ENCODE data around the gene KRT71. TPM values are rescaled to one million over a fixed set of nuclear protein-coding genes. Genes with fewer than 3 reads are reported as not detected.

The KRT71 gene
- total and polyA plus RNA-seq, 2 of the 8 experiments (the other 6 are each of a cell fraction or from before 2014, with no cell fraction given) = not detected

DNA sequence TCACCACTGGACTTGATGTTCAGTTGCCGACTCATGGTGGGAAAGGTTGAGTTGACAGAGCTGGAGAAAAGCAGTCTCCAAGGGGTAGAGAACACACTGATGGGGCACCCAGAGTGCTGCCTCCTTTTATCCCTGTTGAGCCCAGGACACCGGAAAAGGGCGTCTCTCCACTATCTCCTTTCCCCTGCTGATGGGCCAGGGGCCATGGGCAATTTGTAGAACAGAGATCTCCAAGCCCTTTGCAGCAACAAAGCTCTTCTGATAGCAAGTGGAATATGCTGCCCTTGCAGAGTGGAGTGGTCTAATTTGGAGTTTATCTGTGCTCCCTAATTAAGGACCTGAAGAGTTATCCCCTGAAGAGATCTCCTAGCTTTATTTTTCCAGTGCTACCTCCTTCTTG, 20.8 kb upstream of the KRT71 start, which contains the start of gene KRT74 (continued):
- TF ChIP-seq, protein P1, sequence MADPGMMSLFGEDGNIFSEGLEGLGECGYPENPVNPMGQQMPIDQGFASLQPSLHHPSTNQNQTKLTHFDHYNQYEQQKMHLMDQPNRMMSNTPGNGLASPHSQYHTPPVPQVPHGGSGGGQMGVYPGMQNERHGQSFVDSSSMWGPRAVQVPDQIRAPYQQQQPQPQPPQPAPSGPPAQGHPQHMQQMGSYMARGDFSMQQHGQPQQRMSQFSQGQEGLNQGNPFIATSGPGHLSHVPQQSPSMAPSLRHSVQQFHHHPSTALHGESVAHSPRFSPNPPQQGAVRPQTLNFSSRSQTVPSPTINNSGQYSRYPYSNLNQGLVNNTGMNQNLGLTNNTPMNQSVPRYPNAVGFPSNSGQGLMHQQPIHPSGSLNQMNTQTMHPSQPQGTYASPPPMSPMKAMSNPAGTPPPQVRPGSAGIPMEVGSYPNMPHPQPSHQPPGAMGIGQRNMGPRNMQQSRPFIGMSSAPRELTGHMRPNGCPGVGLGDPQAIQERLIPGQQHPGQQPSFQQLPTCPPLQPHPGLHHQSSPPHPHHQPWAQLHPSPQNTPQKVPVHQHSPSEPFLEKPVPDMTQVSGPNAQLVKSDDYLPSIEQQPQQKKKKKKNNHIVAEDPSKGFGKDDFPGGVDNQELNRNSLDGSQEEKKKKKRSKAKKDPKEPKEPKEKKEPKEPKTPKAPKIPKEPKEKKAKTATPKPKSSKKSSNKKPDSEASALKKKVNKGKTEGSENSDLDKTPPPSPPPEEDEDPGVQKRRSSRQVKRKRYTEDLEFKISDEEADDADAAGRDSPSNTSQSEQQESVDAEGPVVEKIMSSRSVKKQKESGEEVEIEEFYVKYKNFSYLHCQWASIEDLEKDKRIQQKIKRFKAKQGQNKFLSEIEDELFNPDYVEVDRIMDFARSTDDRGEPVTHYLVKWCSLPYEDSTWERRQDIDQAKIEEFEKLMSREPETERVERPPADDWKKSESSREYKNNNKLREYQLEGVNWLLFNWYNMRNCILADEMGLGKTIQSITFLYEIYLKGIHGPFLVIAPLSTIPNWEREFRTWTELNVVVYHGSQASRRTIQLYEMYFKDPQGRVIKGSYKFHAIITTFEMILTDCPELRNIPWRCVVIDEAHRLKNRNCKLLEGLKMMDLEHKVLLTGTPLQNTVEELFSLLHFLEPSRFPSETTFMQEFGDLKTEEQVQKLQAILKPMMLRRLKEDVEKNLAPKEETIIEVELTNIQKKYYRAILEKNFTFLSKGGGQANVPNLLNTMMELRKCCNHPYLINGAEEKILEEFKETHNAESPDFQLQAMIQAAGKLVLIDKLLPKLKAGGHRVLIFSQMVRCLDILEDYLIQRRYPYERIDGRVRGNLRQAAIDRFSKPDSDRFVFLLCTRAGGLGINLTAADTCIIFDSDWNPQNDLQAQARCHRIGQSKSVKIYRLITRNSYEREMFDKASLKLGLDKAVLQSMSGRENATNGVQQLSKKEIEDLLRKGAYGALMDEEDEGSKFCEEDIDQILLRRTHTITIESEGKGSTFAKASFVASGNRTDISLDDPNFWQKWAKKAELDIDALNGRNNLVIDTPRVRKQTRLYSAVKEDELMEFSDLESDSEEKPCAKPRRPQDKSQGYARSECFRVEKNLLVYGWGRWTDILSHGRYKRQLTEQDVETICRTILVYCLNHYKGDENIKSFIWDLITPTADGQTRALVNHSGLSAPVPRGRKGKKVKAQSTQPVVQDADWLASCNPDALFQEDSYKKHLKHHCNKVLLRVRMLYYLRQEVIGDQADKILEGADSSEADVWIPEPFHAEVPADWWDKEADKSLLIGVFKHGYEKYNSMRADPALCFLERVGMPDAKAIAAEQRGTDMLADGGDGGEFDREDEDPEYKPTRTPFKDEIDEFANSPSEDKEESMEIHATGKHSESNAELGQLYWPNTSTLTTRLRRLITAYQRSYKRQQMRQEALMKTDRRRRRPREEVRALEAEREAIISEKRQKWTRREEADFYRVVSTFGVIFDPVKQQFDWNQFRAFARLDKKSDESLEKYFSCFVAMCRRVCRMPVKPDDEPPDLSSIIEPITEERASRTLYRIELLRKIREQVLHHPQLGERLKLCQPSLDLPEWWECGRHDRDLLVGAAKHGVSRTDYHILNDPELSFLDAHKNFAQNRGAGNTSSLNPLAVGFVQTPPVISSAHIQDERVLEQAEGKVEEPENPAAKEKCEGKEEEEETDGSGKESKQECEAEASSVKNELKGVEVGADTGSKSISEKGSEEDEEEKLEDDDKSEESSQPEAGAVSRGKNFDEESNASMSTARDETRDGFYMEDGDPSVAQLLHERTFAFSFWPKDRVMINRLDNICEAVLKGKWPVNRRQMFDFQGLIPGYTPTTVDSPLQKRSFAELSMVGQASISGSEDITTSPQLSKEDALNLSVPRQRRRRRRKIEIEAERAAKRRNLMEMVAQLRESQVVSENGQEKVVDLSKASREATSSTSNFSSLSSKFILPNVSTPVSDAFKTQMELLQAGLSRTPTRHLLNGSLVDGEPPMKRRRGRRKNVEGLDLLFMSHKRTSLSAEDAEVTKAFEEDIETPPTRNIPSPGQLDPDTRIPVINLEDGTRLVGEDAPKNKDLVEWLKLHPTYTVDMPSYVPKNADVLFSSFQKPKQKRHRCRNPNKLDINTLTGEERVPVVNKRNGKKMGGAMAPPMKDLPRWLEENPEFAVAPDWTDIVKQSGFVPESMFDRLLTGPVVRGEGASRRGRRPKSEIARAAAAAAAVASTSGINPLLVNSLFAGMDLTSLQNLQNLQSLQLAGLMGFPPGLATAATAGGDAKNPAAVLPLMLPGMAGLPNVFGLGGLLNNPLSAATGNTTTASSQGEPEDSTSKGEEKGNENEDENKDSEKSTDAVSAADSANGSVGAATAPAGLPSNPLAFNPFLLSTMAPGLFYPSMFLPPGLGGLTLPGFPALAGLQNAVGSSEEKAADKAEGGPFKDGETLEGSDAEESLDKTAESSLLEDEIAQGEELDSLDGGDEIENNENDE (IDR thresholded peaks at IDR 0.05; ENCODE audit: insufficient replicate concordance, low read length) = no peak
- no peak for TF ChIP-seq EZH2 (IDR thresholded peaks at IDR 0.05; ENCODE audit: low read depth, low read length, severe bottlenecking)

Measured in H1 (cell line).